Measurements from ENCODE around the gene TMEM229A. TPM values are rescaled to one million over a fixed set of nuclear protein-coding genes. Genes with fewer than 3 reads are reported as not detected.

The TMEM229A gene
- total and polyA plus RNA-seq, 10 of the 15 experiments (the other 5 are each of a cell fraction or from before 2014, with no cell fraction given), result not detected

- Histone ChIP-seq H3K4me1 (ENCODE audit: control insufficient read depth, insufficient read depth, low read length) (no peaks in the 10 kb centered on the region), H3K4me2 (ENCODE audit: control insufficient read depth, insufficient read depth) (no peak overlapping the region), H3K36me3 (ENCODE audit: control insufficient read depth in 2 of 2, insufficient read depth in 2 of 2, low read length in 1 of 2) (no peaks in the 10 kb centered on the region), H2AFZ (ENCODE audit: control insufficient read depth, low read depth, low read length) (no peak overlapping the region), H3K9me3 (replicated peaks; ENCODE audit: control insufficient read depth, insufficient read depth, low read length) (no peaks in the 10 kb centered on the region; the same call in 2 of the 3 replicates), H3K79me2 (ENCODE audit: control insufficient read depth, insufficient read depth, low read length) (no peaks in the 10 kb centered on the region), H4K20me1 (ENCODE audit: control insufficient read depth, insufficient read depth) (no peaks in the 10 kb centered on the region), H3K9ac (ENCODE audit: control insufficient read depth, insufficient read depth, low read length) (no peak overlapping the region), H3K4me3 (no peak overlapping the region), H3K27ac (ENCODE audit: control insufficient read depth, insufficient read depth) (no peak overlapping the region), H3K27me3 (replicated peaks in 1 of 2; ENCODE audit: control insufficient read depth in 2 of 2, insufficient read depth in 2 of 2, low read length in 1 of 2) (no peaks in the 10 kb centered on the region)
- RAD21 ChIA-PET (ENCODE audit: unreplicated experiment), result no interaction called here
- FAIRE-seq (no peak), DNase-seq (ENCODE audit: low read depth, low spot score) (no peak), ATAC-seq (no peak)
- POLR2A ChIA-PET, result no interaction called here
- no TSS peak for BruUV-seq (replicated peaks)
- SMC1A ChIA-PET (ENCODE audit: uncharacterized antibody, unreplicated experiment), result no interaction called here
- TF ChIP-seq ZBTB40 (IDR thresholded peaks at IDR 0.05; ENCODE audit: borderline replicate concordance) (no peak), RFX5 (IDR thresholded peaks at IDR 0.05; ENCODE audit: low read depth, low read length) (no peak), ATF7 (IDR thresholded peaks at IDR 0.05; ENCODE audit: low read depth) (no peak), BRCA1 (IDR thresholded peaks at IDR 0.05; ENCODE audit: low read depth, low read length) (no peak)
- 56% methylated on average over 2 of the region's 2 CpGs for WGBS (ENCODE audit: insufficient coverage, insufficient replicate concordance, low lambda C conversion rate, missing lambda C conversion rate)
- intact Hi-C loops (cut with micrococcal nuclease; ENCODE audit: unreplicated experiment) (no loop called here), in situ Hi-C loops (cut with MboI) (no loop called here)
- CTCF ChIA-PET, result no interaction called here
Measured at GRCh38 chr7:124060528-124060927, 27.7 kb upstream of the TMEM229A start.
